K562 (cell line): ENCODE measurements around the gene ZNF692. TPM values are rescaled to one million over a fixed set of nuclear protein-coding genes. Genes with fewer than 3 reads are reported as not detected.

Source experiments
- EGR1 ChIP-seq: fragments of 450-650 bp; conservative IDR thresholded peaks from 2 replicates; pipeline ENCODE4 v1.6.1; 2017; ENCODE audit warnings: mild to moderate bottlenecking
- KDM1A ChIP-seq, 2 experiments: fragments of 450-650 bp; IDR thresholded peaks; 2 replicates each; pipeline ENCODE4 v1.6.1; 2016; ENCODE audit warnings: mild to moderate bottlenecking in 2 of 2
- L3MBTL2 ChIP-seq: fragments of 450-650 bp; IDR thresholded peaks from 2 replicates; pipeline ENCODE4 v1.6.1; 2016; ENCODE audit warnings: mild to moderate bottlenecking, moderate library complexity
- SNRNP70 ChIP-seq: fragments of 200-400 bp; formaldehyde crosslinking; optimal IDR thresholded peaks from 2 replicates; pipeline ENCODE3; 2017; ENCODE audit warnings: low read depth, low read length
- TCF7L2 ChIP-seq: fragments of 150-350 bp; IDR thresholded peaks from 2 replicates; pipeline ENCODE4 v1.6.1; 2016; ENCODE audit warnings: low read depth, mild to moderate bottlenecking, low read length, moderate library complexity
- TRIM28 ChIP-seq: fragments of 450-650 bp; IDR thresholded peaks from 2 replicates; pipeline ENCODE4 v1.6.1; 2017
- ZBTB8A ChIP-seq: fragments of 450-650 bp; IDR thresholded peaks from 2 replicates; pipeline ENCODE4 v1.6.1; 2018; ENCODE audit warnings: mild to moderate bottlenecking, moderate library complexity; ENCODE audit not compliant: partially characterized antibody
- ZKSCAN8 ChIP-seq: fragments of 200-800 bp; sonication (Bioruptor generic); IDR thresholded peaks from 2 replicates; pipeline ENCODE4 v1.6.1; 2016; ENCODE audit warnings: missing genetic modification characterization, missing compliant biosample characterization
- ZNF316 ChIP-seq: fragments of 450-650 bp; IDR thresholded peaks from 2 replicates; pipeline ENCODE4 v1.6.1; 2016
- polyA plus RNA-seq, 8 experiments: library from polyadenylated mRNA; depleted of rRNA in 4 of 8; stranded (reverse) in 5 of 8; unstranded in 3 of 8; fragments of >200 nt; fragmentation: Nextera tagmentation in 2 of 8; fragmentation: Illumina TruSeq in 1 of 8; extraction: Ambion mirVana in 2 of 8; extraction: Trizol in 1 of 8; gene quantifications; 2 replicates each; pipeline versions ENCODE4 v1.2.1 to v1.2.3, GENCODE V29; 2011 to 2014; ENCODE audit warnings: inconsistent platforms in 1 of 8, missing spikeins in 1 of 8
- total RNA-seq, 7 experiments: library from RNA; depleted of rRNA in 6 of 7; stranded (reverse); fragments of >200 nt in 6 of 7; fragmentation: Illumina TruSeq in 2 of 7; extraction: Trizol in 2 of 7; gene quantifications; 2 replicates each; pipeline versions ENCODE4 v1.2.1 to v1.2.3, GENCODE V29; 2011 to 2021; ENCODE audit warnings: low replicate concordance in 1 of 7
- TF ChIP-seq, protein P1 (sequence below): fragments of 450-650 bp; IDR thresholded peaks from 2 replicates; pipeline ENCODE4 v1.6.1; 2016; ENCODE audit warnings: missing biosample characterization, missing genetic modification characterization
- TF ChIP-seq, protein P2 (sequence below), 2 experiments: fragments of 450-650 bp in 1 of 2; sonication (generic) in 1 of 2; formaldehyde crosslinking in 1 of 2; IDR thresholded peaks in 1 of 2; conservative IDR thresholded peaks in 1 of 2; 2 replicates each; pipeline versions ENCODE4 v1.6.1 to v1.8.1; 2016 to 2023; ENCODE audit warnings: mild to moderate bottlenecking in 2 of 2, moderate library complexity in 2 of 2, inconsistent platforms in 1 of 2, missing genetic modification reagents in 1 of 2
- TF ChIP-seq, protein P3 (sequence below): IDR thresholded peaks from 2 replicates; pipeline ENCODE4 v1.6.1; 2014; ENCODE audit warnings: antibody characterized with exemption
- TF ChIP-seq, protein P4 (sequence below): fragments of 200-800 bp; sonication (Bioruptor generic); IDR thresholded peaks from 2 replicates; pipeline ENCODE4 v1.6.1; 2016; ENCODE audit warnings: missing genetic modification characterization, missing compliant biosample characterization

Gene ZNF692
- total and polyA plus RNA-seq, 9 of the 15 experiments (the other 6 are each of a cell fraction or from before 2014, with no cell fraction given), result 8.4 to 143 (median 55.9) TPM

DNA sequence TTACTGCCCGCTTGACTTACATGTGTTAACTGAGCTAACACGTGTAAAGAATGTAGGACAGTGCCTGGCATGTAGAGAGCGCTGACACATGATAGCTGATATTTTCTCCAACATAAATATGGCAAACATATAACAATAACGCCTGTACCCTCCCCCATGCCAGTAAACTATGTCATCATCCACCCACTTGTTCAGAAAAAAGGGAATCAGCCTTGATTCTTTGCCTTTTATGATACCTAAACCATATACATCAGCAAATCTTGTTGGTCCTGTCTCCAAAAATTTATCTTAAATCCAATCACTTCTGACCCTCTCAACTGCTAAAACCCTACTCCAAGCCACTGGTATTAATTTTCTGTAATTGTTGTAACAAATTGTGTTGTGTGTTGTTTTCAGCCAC, 1.1 kb upstream of the ZNF692 start (continued):
- TF ChIP-seq, protein P1, sequence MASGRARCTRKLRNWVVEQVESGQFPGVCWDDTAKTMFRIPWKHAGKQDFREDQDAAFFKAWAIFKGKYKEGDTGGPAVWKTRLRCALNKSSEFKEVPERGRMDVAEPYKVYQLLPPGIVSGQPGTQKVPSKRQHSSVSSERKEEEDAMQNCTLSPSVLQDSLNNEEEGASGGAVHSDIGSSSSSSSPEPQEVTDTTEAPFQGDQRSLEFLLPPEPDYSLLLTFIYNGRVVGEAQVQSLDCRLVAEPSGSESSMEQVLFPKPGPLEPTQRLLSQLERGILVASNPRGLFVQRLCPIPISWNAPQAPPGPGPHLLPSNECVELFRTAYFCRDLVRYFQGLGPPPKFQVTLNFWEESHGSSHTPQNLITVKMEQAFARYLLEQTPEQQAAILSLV (tag), result 0 out of 2 replicates have a peak, but pooled peaks have one; percentile 14
- TF ChIP-seq L3MBTL2, result no peak
- no peak for TF ChIP-seq KDM1A (IDR thresholded peaks at IDR 0.05)
- no peak for TF ChIP-seq ZKSCAN8 (CRISPR knock-in tag)
- peak; percentile 68 for TF ChIP-seq EGR1
- peak; percentile 69 for TF ChIP-seq ZNF316
- TF ChIP-seq SNRNP70, result no peak
- TF ChIP-seq, protein P2, sequence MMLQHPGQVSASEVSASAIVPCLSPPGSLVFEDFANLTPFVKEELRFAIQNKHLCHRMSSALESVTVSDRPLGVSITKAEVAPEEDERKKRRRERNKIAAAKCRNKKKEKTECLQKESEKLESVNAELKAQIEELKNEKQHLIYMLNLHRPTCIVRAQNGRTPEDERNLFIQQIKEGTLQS (IDR thresholded peaks at IDR 0.05), result peak; percentile 77
- TF ChIP-seq, protein P2 (CRISPR knock-in tag; conservative IDR thresholded peaks at IDR 0.05), result 0 out of 2 replicates have a peak, but pooled peaks have one; percentile 66
- TF ChIP-seq ZBTB8A, result no peak
- TF ChIP-seq, protein P3, sequence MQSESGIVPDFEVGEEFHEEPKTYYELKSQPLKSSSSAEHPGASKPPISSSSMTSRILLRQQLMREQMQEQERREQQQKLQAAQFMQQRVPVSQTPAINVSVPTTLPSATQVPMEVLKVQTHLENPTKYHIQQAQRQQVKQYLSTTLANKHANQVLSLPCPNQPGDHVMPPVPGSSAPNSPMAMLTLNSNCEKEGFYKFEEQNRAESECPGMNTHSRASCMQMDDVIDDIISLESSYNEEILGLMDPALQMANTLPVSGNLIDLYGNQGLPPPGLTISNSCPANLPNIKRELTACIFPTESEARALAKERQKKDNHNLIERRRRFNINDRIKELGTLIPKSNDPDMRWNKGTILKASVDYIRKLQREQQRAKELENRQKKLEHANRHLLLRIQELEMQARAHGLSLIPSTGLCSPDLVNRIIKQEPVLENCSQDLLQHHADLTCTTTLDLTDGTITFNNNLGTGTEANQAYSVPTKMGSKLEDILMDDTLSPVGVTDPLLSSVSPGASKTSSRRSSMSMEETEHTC, result no peak
- TF ChIP-seq TRIM28, result no peak
- TF ChIP-seq TCF7L2, result no peak
- TF ChIP-seq, protein P4, sequence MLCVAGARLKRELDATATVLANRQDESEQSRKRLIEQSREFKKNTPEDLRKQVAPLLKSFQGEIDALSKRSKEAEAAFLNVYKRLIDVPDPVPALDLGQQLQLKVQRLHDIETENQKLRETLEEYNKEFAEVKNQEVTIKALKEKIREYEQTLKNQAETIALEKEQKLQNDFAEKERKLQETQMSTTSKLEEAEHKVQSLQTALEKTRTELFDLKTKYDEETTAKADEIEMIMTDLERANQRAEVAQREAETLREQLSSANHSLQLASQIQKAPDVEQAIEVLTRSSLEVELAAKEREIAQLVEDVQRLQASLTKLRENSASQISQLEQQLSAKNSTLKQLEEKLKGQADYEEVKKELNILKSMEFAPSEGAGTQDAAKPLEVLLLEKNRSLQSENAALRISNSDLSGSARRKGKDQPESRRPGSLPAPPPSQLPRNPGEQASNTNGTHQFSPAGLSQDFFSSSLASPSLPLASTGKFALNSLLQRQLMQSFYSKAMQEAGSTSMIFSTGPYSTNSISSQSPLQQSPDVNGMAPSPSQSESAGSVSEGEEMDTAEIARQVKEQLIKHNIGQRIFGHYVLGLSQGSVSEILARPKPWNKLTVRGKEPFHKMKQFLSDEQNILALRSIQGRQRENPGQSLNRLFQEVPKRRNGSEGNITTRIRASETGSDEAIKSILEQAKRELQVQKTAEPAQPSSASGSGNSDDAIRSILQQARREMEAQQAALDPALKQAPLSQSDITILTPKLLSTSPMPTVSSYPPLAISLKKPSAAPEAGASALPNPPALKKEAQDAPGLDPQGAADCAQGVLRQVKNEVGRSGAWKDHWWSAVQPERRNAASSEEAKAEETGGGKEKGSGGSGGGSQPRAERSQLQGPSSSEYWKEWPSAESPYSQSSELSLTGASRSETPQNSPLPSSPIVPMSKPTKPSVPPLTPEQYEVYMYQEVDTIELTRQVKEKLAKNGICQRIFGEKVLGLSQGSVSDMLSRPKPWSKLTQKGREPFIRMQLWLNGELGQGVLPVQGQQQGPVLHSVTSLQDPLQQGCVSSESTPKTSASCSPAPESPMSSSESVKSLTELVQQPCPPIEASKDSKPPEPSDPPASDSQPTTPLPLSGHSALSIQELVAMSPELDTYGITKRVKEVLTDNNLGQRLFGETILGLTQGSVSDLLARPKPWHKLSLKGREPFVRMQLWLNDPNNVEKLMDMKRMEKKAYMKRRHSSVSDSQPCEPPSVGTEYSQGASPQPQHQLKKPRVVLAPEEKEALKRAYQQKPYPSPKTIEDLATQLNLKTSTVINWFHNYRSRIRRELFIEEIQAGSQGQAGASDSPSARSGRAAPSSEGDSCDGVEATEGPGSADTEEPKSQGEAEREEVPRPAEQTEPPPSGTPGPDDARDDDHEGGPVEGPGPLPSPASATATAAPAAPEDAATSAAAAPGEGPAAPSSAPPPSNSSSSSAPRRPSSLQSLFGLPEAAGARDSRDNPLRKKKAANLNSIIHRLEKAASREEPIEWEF (CRISPR knock-in tag), result 0 out of 2 replicates have a peak, but pooled peaks have one; percentile 9
- TF ChIP-seq, all 486 proteins: peak for 8
